GM12878 (cell line): ENCODE results near the gene BEST2. TPM values are rescaled to one million over a fixed set of nuclear protein-coding genes. Genes with fewer than 3 reads are reported as not detected.

Experiments
- BACH1 ChIP-seq: fragments of 450-650 bp; IDR thresholded peaks from 2 replicates; pipeline ENCODE4 v1.6.1; 2017; ENCODE audit warnings: mild to moderate bottlenecking, borderline replicate concordance
- BCL11A ChIP-seq: IDR thresholded peaks from 2 replicates; pipeline ENCODE4 v1.6.1; 2011; ENCODE audit warnings: low read depth, low read length
- BMI1 ChIP-seq: fragments of 450-650 bp; IDR thresholded peaks from 2 replicates; pipeline ENCODE4 v1.6.1; 2016; ENCODE audit warnings: mild to moderate bottlenecking, moderate library complexity, borderline replicate concordance
- CBFB ChIP-seq: IDR thresholded peaks from 2 replicates; pipeline ENCODE4 v1.6.1; 2016; ENCODE audit warnings: antibody characterized with exemption, low read depth
- CBX3 ChIP-seq: fragments of 200-600 bp; sonication (generic); IDR thresholded peaks from 2 replicates; pipeline ENCODE4 v1.6.1; 2016; ENCODE audit warnings: low read depth, borderline replicate concordance
- MYC ChIP-seq: IDR thresholded peaks from 2 replicates; pipeline ENCODE4 v1.6.1; 2011; ENCODE audit warnings: mild to moderate bottlenecking, low read length, moderate library complexity, inconsistent platforms; ENCODE audit not compliant: insufficient read depth, insufficient replicate concordance, insufficient read length, severe bottlenecking
- RAD51 ChIP-seq: fragments of 450-650 bp; IDR thresholded peaks from 2 replicates; pipeline ENCODE4 v1.6.1; 2016; ENCODE audit warnings: moderate library complexity, mild to moderate bottlenecking, inconsistent platforms
- SIN3A ChIP-seq: IDR thresholded peaks from 2 replicates; pipeline ENCODE4 v1.6.1; 2012; ENCODE audit warnings: low read depth, low read length, improper control_type of control experiment
- SIX5 ChIP-seq: IDR thresholded peaks from 2 replicates; pipeline ENCODE4 v1.6.1; 2011; ENCODE audit warnings: mild to moderate bottlenecking, low read depth, low read length, moderate library complexity; ENCODE audit not compliant: severe bottlenecking
- SMARCA5 ChIP-seq: fragments of 450-650 bp; IDR thresholded peaks from 2 replicates; pipeline ENCODE4 v1.6.1; 2017; ENCODE audit warnings: mild to moderate bottlenecking
- SREBF1 ChIP-seq: IDR thresholded peaks from 2 replicates; pipeline ENCODE4 v1.6.1; 2012; ENCODE audit warnings: mild to moderate bottlenecking, low read length
- SREBF2 ChIP-seq: IDR thresholded peaks from 2 replicates; pipeline ENCODE4 v1.6.1; 2012; ENCODE audit warnings: mild to moderate bottlenecking, low read length
- SUPT20H ChIP-seq: IDR thresholded peaks from 2 replicates; pipeline ENCODE4 v1.6.1; 2011; ENCODE audit warnings: low read depth, mild to moderate bottlenecking, low read length, moderate library complexity, borderline replicate concordance; ENCODE audit not compliant: control insufficient read depth
- TCF12 ChIP-seq: IDR thresholded peaks from 2 replicates; pipeline ENCODE4 v1.6.1; 2011; ENCODE audit warnings: low read depth, mild to moderate bottlenecking, low read length
- TCF7 ChIP-seq: IDR thresholded peaks from 2 replicates; pipeline ENCODE4 v1.6.1; 2014; ENCODE audit warnings: antibody characterized with exemption, borderline replicate concordance
- YY1 ChIP-seq: IDR thresholded peaks from 2 replicates; pipeline ENCODE4 v1.6.1; 2011; ENCODE audit warnings: low read depth, mild to moderate bottlenecking, low read length
- polyA plus RNA-seq, 11 experiments: library from polyadenylated mRNA; depleted of rRNA in 4 of 11; unstranded in 6 of 11; stranded (reverse) in 5 of 11; fragments of >200 nt; fragmentation: Nextera tagmentation in 4 of 11; fragmentation: Illumina TruSeq in 1 of 11; extraction: Ambion mirVana in 4 of 11; extraction: Trizol in 1 of 11; gene quantifications; 1 replicate in 1 of 11; 2 replicates in 10 of 11; pipeline versions ENCODE4 v1.2.1 to v1.2.3, GENCODE V29; 2011 to 2016; ENCODE audit warnings: inconsistent platforms in 2 of 11, missing spikeins in 2 of 11, low read depth in 1 of 11
- total RNA-seq, 4 experiments: library from RNA; depleted of rRNA in 3 of 4; stranded (reverse); fragments of >200 nt in 3 of 4; fragmentation: Illumina TruSeq in 1 of 4; extraction: Trizol in 1 of 4; gene quantifications; 2 replicates each; pipeline versions ENCODE4 v1.2.1 to v1.2.3, GENCODE V29; 2013 to 2021
- TF ChIP-seq, protein P1 (sequence below), 3 experiments: IDR thresholded peaks in 2 of 3; conservative IDR thresholded peaks in 1 of 3; 2 replicates each; pipeline ENCODE4 v1.5.1; 2011; ENCODE audit warnings: low read depth in 3 of 3, low read length in 3 of 3, mild to moderate bottlenecking in 3 of 3, control low read depth in 2 of 3, moderate library complexity in 2 of 3, inconsistent platforms in 1 of 3, mixed read lengths in 1 of 3; ENCODE audit not compliant: control insufficient read depth in 2 of 3, insufficient read depth in 1 of 3; ENCODE audit errors: extremely low read depth in 1 of 3
- TF ChIP-seq, protein P2 (sequence below): fragments of 450-650 bp; IDR thresholded peaks from 2 replicates; pipeline ENCODE4 v1.6.1; 2017; ENCODE audit warnings: mild to moderate bottlenecking
- TF ChIP-seq, protein P3 (sequence below): fragments of 450-650 bp; IDR thresholded peaks from 2 replicates; pipeline ENCODE4 v1.6.1; 2017; ENCODE audit warnings: mild to moderate bottlenecking, moderate library complexity
- TF ChIP-seq, protein P4 (sequence below): fragments of 450-650 bp; IDR thresholded peaks from 2 replicates; pipeline ENCODE4 v1.6.1; 2018; ENCODE audit warnings: borderline replicate concordance, mild to moderate bottlenecking; ENCODE audit not compliant: partially characterized antibody

Gene BEST2
- total and polyA plus RNA-seq, 10 of the 15 experiments (the other 5 are each of a cell fraction or from before 2014, with no cell fraction given) = not detected

DNA sequence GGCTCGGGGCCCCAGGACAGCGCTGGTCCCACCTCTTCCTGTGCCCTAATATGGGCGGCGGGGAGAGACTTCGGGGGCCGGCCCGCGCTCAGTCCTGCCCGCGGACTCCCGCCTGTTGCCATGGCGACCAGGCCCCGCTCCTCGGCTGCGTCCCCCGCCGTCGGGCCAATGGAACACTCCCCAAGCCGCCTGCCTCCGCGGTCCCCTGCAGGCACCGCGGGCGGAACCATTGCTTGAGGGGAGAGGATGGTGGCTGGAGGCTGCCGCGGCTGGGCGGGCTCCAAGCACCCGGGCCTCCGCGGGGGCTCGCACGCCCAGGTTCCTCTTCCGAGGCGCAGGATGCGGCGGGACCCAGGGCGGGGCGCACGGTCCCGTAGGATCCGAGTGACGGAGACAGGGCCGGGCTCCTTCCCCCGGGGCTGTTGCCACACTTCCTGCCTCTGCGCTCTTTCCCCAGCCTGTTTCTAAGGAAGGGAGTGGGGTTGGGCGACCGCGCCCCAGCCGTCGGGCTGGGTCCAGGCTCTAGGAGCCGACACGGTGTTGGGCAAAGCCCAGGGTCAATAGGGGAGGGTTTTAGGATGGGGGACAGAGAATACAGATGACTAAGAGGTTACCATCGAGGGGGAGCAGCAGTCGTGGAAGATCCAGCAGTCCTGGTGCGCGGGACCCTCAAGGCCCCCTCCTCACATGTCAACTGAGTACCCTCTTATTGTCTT lies 38.5 kb downstream of the BEST2 start (continued):
- peak; percentile 100 for TF ChIP-seq BMI1
- no peak for TF ChIP-seq TCF7
- no peak; the same call in 1 of the 2 replicates for TF ChIP-seq TCF12
- TF ChIP-seq, protein P1, sequence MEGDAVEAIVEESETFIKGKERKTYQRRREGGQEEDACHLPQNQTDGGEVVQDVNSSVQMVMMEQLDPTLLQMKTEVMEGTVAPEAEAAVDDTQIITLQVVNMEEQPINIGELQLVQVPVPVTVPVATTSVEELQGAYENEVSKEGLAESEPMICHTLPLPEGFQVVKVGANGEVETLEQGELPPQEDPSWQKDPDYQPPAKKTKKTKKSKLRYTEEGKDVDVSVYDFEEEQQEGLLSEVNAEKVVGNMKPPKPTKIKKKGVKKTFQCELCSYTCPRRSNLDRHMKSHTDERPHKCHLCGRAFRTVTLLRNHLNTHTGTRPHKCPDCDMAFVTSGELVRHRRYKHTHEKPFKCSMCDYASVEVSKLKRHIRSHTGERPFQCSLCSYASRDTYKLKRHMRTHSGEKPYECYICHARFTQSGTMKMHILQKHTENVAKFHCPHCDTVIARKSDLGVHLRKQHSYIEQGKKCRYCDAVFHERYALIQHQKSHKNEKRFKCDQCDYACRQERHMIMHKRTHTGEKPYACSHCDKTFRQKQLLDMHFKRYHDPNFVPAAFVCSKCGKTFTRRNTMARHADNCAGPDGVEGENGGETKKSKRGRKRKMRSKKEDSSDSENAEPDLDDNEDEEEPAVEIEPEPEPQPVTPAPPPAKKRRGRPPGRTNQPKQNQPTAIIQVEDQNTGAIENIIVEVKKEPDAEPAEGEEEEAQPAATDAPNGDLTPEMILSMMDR (IDR thresholded peaks at IDR 0.05 in 2 of 3, conservative IDR thresholded peaks at IDR 0.05 in 1 of 3; ENCODE audit: control insufficient read depth in 2 of 3, extremely low read depth in 1 of 3, insufficient read depth in 1 of 3, low read depth in 3 of 3, low read length in 3 of 3) = no peak
- TF ChIP-seq SIN3A = peak; percentile 87
- TF ChIP-seq SIX5 = peak; percentile 47
- peak; percentile 69 for TF ChIP-seq YY1
- TF ChIP-seq, protein P2, sequence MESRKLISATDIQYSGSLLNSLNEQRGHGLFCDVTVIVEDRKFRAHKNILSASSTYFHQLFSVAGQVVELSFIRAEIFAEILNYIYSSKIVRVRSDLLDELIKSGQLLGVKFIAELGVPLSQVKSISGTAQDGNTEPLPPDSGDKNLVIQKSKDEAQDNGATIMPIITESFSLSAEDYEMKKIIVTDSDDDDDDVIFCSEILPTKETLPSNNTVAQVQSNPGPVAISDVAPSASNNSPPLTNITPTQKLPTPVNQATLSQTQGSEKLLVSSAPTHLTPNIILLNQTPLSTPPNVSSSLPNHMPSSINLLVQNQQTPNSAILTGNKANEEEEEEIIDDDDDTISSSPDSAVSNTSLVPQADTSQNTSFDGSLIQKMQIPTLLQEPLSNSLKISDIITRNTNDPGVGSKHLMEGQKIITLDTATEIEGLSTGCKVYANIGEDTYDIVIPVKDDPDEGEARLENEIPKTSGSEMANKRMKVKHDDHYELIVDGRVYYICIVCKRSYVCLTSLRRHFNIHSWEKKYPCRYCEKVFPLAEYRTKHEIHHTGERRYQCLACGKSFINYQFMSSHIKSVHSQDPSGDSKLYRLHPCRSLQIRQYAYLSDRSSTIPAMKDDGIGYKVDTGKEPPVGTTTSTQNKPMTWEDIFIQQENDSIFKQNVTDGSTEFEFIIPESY = peak; percentile 86; the same call in 1 of the 2 replicates
- TF ChIP-seq, protein P3, sequence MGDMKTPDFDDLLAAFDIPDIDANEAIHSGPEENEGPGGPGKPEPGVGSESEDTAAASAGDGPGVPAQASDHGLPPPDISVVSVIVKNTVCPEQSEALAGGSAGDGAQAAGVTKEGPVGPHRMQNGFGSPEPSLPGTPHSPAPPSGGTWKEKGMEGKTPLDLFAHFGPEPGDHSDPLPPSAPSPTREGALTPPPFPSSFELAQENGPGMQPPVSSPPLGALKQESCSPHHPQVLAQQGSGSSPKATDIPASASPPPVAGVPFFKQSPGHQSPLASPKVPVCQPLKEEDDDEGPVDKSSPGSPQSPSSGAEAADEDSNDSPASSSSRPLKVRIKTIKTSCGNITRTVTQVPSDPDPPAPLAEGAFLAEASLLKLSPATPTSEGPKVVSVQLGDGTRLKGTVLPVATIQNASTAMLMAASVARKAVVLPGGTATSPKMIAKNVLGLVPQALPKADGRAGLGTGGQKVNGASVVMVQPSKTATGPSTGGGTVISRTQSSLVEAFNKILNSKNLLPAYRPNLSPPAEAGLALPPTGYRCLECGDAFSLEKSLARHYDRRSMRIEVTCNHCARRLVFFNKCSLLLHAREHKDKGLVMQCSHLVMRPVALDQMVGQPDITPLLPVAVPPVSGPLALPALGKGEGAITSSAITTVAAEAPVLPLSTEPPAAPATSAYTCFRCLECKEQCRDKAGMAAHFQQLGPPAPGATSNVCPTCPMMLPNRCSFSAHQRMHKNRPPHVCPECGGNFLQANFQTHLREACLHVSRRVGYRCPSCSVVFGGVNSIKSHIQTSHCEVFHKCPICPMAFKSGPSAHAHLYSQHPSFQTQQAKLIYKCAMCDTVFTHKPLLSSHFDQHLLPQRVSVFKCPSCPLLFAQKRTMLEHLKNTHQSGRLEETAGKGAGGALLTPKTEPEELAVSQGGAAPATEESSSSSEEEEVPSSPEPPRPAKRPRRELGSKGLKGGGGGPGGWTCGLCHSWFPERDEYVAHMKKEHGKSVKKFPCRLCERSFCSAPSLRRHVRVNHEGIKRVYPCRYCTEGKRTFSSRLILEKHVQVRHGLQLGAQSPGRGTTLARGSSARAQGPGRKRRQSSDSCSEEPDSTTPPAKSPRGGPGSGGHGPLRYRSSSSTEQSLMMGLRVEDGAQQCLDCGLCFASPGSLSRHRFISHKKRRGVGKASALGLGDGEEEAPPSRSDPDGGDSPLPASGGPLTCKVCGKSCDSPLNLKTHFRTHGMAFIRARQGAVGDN = no peak
- TF ChIP-seq CBX3 = no peak
- TF ChIP-seq CBFB = peak; percentile 52; the same call in 1 of the 2 replicates
- TF ChIP-seq SREBF2 = no peak
- TF ChIP-seq BACH1 = peak; percentile 52; the same call in 1 of the 2 replicates
- peak; percentile 28; the same call in 1 of the 2 replicates for TF ChIP-seq SMARCA5
- TF ChIP-seq, protein P4, sequence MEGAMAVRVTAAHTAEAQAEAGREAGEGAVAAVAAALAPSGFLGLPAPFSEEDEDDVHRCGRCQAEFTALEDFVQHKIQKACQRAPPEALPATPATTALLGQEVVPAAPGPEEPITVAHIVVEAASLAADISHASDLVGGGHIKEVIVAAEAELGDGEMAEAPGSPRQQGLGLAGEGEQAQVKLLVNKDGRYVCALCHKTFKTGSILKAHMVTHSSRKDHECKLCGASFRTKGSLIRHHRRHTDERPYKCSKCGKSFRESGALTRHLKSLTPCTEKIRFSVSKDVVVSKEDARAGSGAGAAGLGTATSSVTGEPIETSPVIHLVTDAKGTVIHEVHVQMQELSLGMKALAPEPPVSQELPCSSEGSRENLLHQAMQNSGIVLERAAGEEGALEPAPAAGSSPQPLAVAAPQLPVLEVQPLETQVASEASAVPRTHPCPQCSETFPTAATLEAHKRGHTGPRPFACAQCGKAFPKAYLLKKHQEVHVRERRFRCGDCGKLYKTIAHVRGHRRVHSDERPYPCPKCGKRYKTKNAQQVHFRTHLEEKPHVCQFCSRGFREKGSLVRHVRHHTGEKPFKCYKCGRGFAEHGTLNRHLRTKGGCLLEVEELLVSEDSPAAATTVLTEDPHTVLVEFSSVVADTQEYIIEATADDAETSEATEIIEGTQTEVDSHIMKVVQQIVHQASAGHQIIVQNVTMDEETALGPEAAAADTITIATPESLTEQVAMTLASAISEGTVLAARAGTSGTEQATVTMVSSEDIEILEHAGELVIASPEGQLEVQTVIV = peak; percentile 41
- no peak for TF ChIP-seq RAD51
- no peak for TF ChIP-seq SUPT20H
- no peak for TF ChIP-seq BCL11A
- peak; percentile 96 for TF ChIP-seq SREBF1
- TF ChIP-seq MYC = no peak
